OCI-LY3 (cell line): ENCODE measurements around the gene CDC42EP5.
"Not testable (repeated sequence)": the region's sequence is repeated elsewhere in the genome, so short reads cannot be mapped to it uniquely, and the experiment has no call there.

ENCODE experiments used
- EZH2phosphoT487 ChIP-seq: fragments of 200-600 bp; shearing (Covaris generic); IDR thresholded peaks from 2 replicates; pipeline ENCODE4 v1.6.1; 2018; ENCODE audit warnings: antibody characterized with exemption, mixed run types, low read depth
- TF ChIP-seq, protein P1 (sequence below): fragments of 200-600, 300-600 bp; sonication (generic); IDR thresholded peaks from 2 replicates; pipeline ENCODE4 v1.5.1; 2014; ENCODE audit warnings: antibody characterized with exemption, low read length, low read depth

DNA sequence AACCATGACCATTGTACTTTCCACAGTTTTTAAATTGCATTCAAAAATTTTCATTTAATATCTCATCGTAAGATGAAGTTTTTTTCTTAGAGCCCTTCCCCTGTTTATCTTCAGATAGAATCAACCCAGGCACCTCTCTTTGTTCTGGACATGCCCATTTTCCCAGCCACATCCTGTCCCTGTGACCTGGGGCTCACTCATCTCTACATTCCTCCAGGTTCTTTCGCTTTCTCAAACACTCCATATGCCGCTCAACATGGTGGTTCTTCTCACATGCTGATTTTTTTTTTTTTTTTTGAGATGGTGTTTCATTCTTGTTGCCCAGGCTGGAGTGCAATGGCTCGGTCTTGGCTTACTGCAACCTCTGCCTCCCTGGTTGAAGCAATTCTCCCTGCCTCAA lies 32.4 kb upstream of the CDC42EP5 start:
- TF ChIP-seq, protein P1, sequence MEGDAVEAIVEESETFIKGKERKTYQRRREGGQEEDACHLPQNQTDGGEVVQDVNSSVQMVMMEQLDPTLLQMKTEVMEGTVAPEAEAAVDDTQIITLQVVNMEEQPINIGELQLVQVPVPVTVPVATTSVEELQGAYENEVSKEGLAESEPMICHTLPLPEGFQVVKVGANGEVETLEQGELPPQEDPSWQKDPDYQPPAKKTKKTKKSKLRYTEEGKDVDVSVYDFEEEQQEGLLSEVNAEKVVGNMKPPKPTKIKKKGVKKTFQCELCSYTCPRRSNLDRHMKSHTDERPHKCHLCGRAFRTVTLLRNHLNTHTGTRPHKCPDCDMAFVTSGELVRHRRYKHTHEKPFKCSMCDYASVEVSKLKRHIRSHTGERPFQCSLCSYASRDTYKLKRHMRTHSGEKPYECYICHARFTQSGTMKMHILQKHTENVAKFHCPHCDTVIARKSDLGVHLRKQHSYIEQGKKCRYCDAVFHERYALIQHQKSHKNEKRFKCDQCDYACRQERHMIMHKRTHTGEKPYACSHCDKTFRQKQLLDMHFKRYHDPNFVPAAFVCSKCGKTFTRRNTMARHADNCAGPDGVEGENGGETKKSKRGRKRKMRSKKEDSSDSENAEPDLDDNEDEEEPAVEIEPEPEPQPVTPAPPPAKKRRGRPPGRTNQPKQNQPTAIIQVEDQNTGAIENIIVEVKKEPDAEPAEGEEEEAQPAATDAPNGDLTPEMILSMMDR, result not testable (repeated sequence)
- TF ChIP-seq EZH2phosphoT487, result not testable (repeated sequence)
